IMR-90 (cell line): ENCODE results near the gene B4GALNT3. TPM values are rescaled to one million over a fixed set of nuclear protein-coding genes. Genes with fewer than 3 reads are reported as not detected.

ENCODE experiments used
- ATAC-seq: fragments of 200-7000 bp; cut with Tn5 transposase; 2 replicates; pipeline ENCODE4 v1.9.1; 2020; ENCODE audit warnings: low read depth, mild to moderate bottlenecking, moderate library complexity
- BruUV-seq: library from RNA; stranded (reverse); fragments of 400-500 nt; replicated peaks from 2 replicates; lab custom pipeline; 2021; lab: Mats Ljungman, UMichigan
- CTCF ChIA-PET: fragments of 300-600 bp; formaldehyde crosslinking; extraction: SDS; loops from one replicate; lab custom pipeline; 2021; ENCODE audit warnings: antibody characterized with exemption; lab: Yijun Ruan, JAX
- POLR2A ChIA-PET: fragments of 300-600 bp; sonication (Branson Sonifier 250); formaldehyde crosslinking; loops from one replicate; lab custom pipeline; 2022; ENCODE audit warnings: antibody characterized with exemption; ENCODE audit not compliant: unreplicated experiment; lab: Charles Lee
- DNase-seq: peaks from one replicate; pipeline ENCODE4 v3.0.0; 2013
- H2AFZ ChIP-seq: replicated peaks from 2 replicates; pipeline ENCODE3; 2013; ENCODE audit warnings: low read length, mild to moderate bottlenecking; ENCODE audit not compliant: poor library complexity
- H2AK5ac ChIP-seq: 2 replicates; pipeline ENCODE4 v1.6.1; 2013; ENCODE audit warnings: low read depth, low read length, inconsistent platforms
- H2AK9ac ChIP-seq: replicated peaks from 2 replicates; pipeline ENCODE3; 2013; ENCODE audit warnings: mild to moderate bottlenecking, low read depth, low read length, moderate library complexity; ENCODE audit not compliant: poor library complexity
- H2BK120ac ChIP-seq: 2 replicates; pipeline ENCODE4 v1.6.1; 2013; ENCODE audit warnings: low read depth, low read length, inconsistent platforms
- H2BK15ac ChIP-seq: 3 replicates; pipeline ENCODE4 v1.6.1; 2013; ENCODE audit warnings: low read depth, low read length, inconsistent platforms
- H2BK20ac ChIP-seq: 2 replicates; pipeline ENCODE4 v1.6.1; 2013; ENCODE audit warnings: low read depth, mild to moderate bottlenecking, inconsistent platforms, low read length, moderate library complexity
- H2BK5ac ChIP-seq: 2 replicates; pipeline ENCODE4 v1.6.1; 2013; ENCODE audit warnings: mild to moderate bottlenecking, low read depth, low read length, inconsistent platforms; ENCODE audit not compliant: poor library complexity, severe bottlenecking
- H3K14ac ChIP-seq: replicated peaks from 2 replicates; pipeline ENCODE4 v1.6.1; 2013; ENCODE audit warnings: low read depth, low read length, inconsistent platforms
- H3K18ac ChIP-seq: 2 replicates; pipeline ENCODE4 v1.6.1; 2013; ENCODE audit warnings: low read depth, low read length, control low read depth
- H3K23ac ChIP-seq: 2 replicates; pipeline ENCODE4 v1.6.1; 2013; ENCODE audit warnings: low read depth, low read length, inconsistent platforms
- H3K27ac ChIP-seq: 2 replicates; pipeline ENCODE4 v1.5.1; 2013; ENCODE audit warnings: mild to moderate bottlenecking, control low read depth, low read length; ENCODE audit not compliant: insufficient read depth
- H3K27me3 ChIP-seq: 2 replicates; pipeline ENCODE4 v1.6.1; 2013; ENCODE audit warnings: low read length; ENCODE audit not compliant: control insufficient read depth, insufficient read depth
- H3K36me3 ChIP-seq: 2 replicates; pipeline ENCODE4 v1.6.1; 2013; ENCODE audit warnings: low read length, mixed read lengths; ENCODE audit not compliant: control insufficient read depth, insufficient read depth
- H3K4ac ChIP-seq: 2 replicates; pipeline ENCODE4 v1.6.1; 2013; ENCODE audit warnings: low read depth, low read length, inconsistent platforms
- H3K4me1 ChIP-seq: 2 replicates; pipeline ENCODE4 v1.6.1; 2013; ENCODE audit warnings: low read length, mixed read lengths; ENCODE audit not compliant: control insufficient read depth, insufficient read depth
- H3K4me2 ChIP-seq: 2 replicates; pipeline ENCODE4 v1.6.1; 2013; ENCODE audit warnings: low read depth, mild to moderate bottlenecking, control low read depth, low read length, moderate library complexity
- H3K4me3 ChIP-seq: 2 replicates; pipeline ENCODE4 v1.5.1; 2013; ENCODE audit warnings: low read depth, mild to moderate bottlenecking, control low read depth, low read length, moderate library complexity; ENCODE audit not compliant: insufficient read depth
- H3K56ac ChIP-seq: 2 replicates; pipeline ENCODE4 v1.6.1; 2013; ENCODE audit warnings: low read length, inconsistent platforms; ENCODE audit not compliant: insufficient read depth; ENCODE audit errors: extremely low read depth
- H3K79me1 ChIP-seq, 2 experiments: 2 replicates each; pipeline ENCODE4 v1.6.1; 2013; ENCODE audit warnings: low read length in 2 of 2, inconsistent platforms in 1 of 2, low read depth in 1 of 2
- H3K9ac ChIP-seq: 2 replicates; pipeline ENCODE4 v1.6.1; 2013; ENCODE audit warnings: low read depth, low read length, control low read depth
- H3K9me1 ChIP-seq: 2 replicates; pipeline ENCODE4 v1.6.1; 2013; ENCODE audit warnings: low read length, inconsistent platforms; ENCODE audit not compliant: insufficient read depth
- H3K9me3 ChIP-seq: 2 replicates; pipeline ENCODE4 v1.6.1; 2013; ENCODE audit warnings: low read length; ENCODE audit not compliant: control insufficient read depth, insufficient read depth
- H4K20me1 ChIP-seq: 2 replicates; pipeline ENCODE4 v1.6.1; 2013; ENCODE audit warnings: low read length, inconsistent platforms; ENCODE audit not compliant: insufficient read depth
- H4K5ac ChIP-seq: 2 replicates; pipeline ENCODE4 v1.6.1; 2013; ENCODE audit warnings: mild to moderate bottlenecking, low read depth, low read length, control low read depth
- H4K8ac ChIP-seq, 2 experiments: 2 replicates each; pipeline ENCODE4 v1.6.1; 2013; ENCODE audit warnings: low read depth in 2 of 2, low read length in 2 of 2, control low read depth in 1 of 2, inconsistent platforms in 1 of 2
- H4K91ac ChIP-seq: 2 replicates; pipeline ENCODE4 v1.6.1; 2013; ENCODE audit warnings: low read depth, low read length, inconsistent platforms; ENCODE audit not compliant: insufficient read depth
- BHLHE40 ChIP-seq: fragments of 150-350 bp; IDR thresholded peaks from 2 replicates; pipeline ENCODE4 v1.6.1; 2016; ENCODE audit warnings: mild to moderate bottlenecking, low read depth, low read length
- CEBPB ChIP-seq: IDR thresholded peaks from 2 replicates; pipeline ENCODE4 v1.6.1; 2012; ENCODE audit warnings: low read depth, low read length, improper control_type of control experiment
- CTCF ChIP-seq: conservative IDR thresholded peaks from 2 replicates; pipeline ENCODE4 v1.5.1; 2012; ENCODE audit warnings: mild to moderate bottlenecking, low read depth, low read length, improper control_type of control experiment
- ELK1 ChIP-seq: fragments of 150-350 bp; IDR thresholded peaks from 2 replicates; pipeline ENCODE4 v1.6.1; 2016; ENCODE audit warnings: low read depth, mild to moderate bottlenecking, low read length, moderate library complexity, borderline replicate concordance
- FOS ChIP-seq: fragments of 150-350 bp; IDR thresholded peaks from 2 replicates; pipeline ENCODE4 v1.6.1; 2016; ENCODE audit warnings: low read depth, low read length
- MAFK ChIP-seq: IDR thresholded peaks from 2 replicates; pipeline ENCODE4 v1.6.1; 2012; ENCODE audit warnings: low read depth, low read length, improper control_type of control experiment
- MAZ ChIP-seq: IDR thresholded peaks from 2 replicates; pipeline ENCODE4 v1.6.1; 2012; ENCODE audit warnings: low read depth, mild to moderate bottlenecking, low read length, improper control_type of control experiment, moderate library complexity, borderline replicate concordance
- MXI1 ChIP-seq: IDR thresholded peaks from 2 replicates; pipeline ENCODE4 v1.6.1; 2012; ENCODE audit warnings: low read depth, mild to moderate bottlenecking, low read length, moderate library complexity, borderline replicate concordance
- NFE2L2 ChIP-seq: fragments of 150-350 bp; IDR thresholded peaks from 2 replicates; pipeline ENCODE4 v1.6.1; 2016; ENCODE audit warnings: low read depth, mild to moderate bottlenecking, low read length
- RAD21 ChIP-seq: IDR thresholded peaks from 2 replicates; pipeline ENCODE4 v1.6.1; 2012; ENCODE audit warnings: low read length, improper control_type of control experiment
- RFX5 ChIP-seq: IDR thresholded peaks from 2 replicates; pipeline ENCODE4 v1.8.0; 2012; ENCODE audit warnings: low read depth, mild to moderate bottlenecking, low read length, moderate library complexity
- SMC3 ChIP-seq: fragments of 150-350 bp; IDR thresholded peaks from 2 replicates; pipeline ENCODE4 v1.6.1; 2016; ENCODE audit warnings: low read depth, mild to moderate bottlenecking, antibody characterized with exemption, low read length, moderate library complexity
- USF2 ChIP-seq: fragments of 150-350 bp; IDR thresholded peaks from 2 replicates; pipeline ENCODE4 v1.6.1; 2017; ENCODE audit warnings: mild to moderate bottlenecking, antibody characterized with exemption, low read length, low read depth
- WGBS, 2 experiments: methylation state at CpG; one replicate each; pipeline versions ENCODE4 v1.1.5 to v1.1.7; 2013; ENCODE audit warnings: missing lambda C conversion rate in 2 of 2; ENCODE audit not compliant: insufficient read length in 1 of 2; ENCODE audit errors: extremely low coverage in 2 of 2; 5-methylcytosine and 5-hydroxymethylcytosine counted together
- dilution Hi-C: fragments of 300-500 bp; cut with HindIII; formaldehyde crosslinking; loops from one replicate; pipeline ENCODE4 v1.14.3; 2018; ENCODE audit warnings: low sequenced_read_pairs; ENCODE audit not compliant: unreplicated experiment
- in situ Hi-C: fragments of 300-500 bp; cut with MboI; formaldehyde crosslinking; loops from 3 replicates; pipeline ENCODE4 v1.14.3; 2019; ENCODE audit warnings: low sequenced_read_pairs, inconsistent platforms, mixed read lengths
- intact Hi-C: fragments of 100-400 bp; cut with micrococcal nuclease; formaldehyde crosslinking; loops from 2 replicates; pipeline ENCODE4 v1.10.0; 2022
- polyA plus RNA-seq, 3 experiments: library from polyadenylated mRNA; depleted of rRNA; stranded (reverse); fragments of >200 nt; gene quantifications; 2 replicates each; pipeline ENCODE4 v1.2.3, GENCODE V29; 2012; ENCODE audit warnings: low replicate concordance in 1 of 3
- total RNA-seq: library from RNA; depleted of rRNA; stranded (reverse); fragments of >200 nt; gene quantifications from 2 replicates; pipeline ENCODE4 v1.2.3, GENCODE V29; 2012

B4GALNT3 gene
- total and polyA plus RNA-seq, 2 of the 4 experiments (the other 2 are of a cell fraction), result not detected

- Histone ChIP-seq H2BK5ac (no peak overlapping the region), H3K56ac (no peak overlapping the region), H4K91ac (no peak overlapping the region), H3K14ac (no peak overlapping the region), H3K36me3 (no peaks in the 10 kb centered on the region), H3K9me1 (peaks cover 6% of the 10 kb centered on the region), H3K4me3 (no peak overlapping the region), H3K4ac (no peak overlapping the region), H3K4me2 (no peak overlapping the region), H3K27ac (no peak overlapping the region), H3K9me3 (no peaks in the 10 kb centered on the region), H2BK120ac (no peak overlapping the region), H2BK15ac (no peak overlapping the region), H3K18ac (no peak overlapping the region), H3K4me1 (peaks cover 4% of the 10 kb centered on the region), H2AK5ac (no peak overlapping the region), H4K5ac (no peak overlapping the region), H3K27me3 (peaks cover 15% of the 10 kb centered on the region), H2AK9ac (no peak overlapping the region), H4K8ac (no peak overlapping the region), H2BK20ac (no peak overlapping the region), H2AFZ (no peak overlapping the region), H3K79me1 (no peaks in the 10 kb centered on the region), H4K20me1 (no peaks in the 10 kb centered on the region), H3K23ac (no peak overlapping the region), H3K9ac (no peak overlapping the region)
- intact Hi-C loops (no loop called here), in situ Hi-C loops (no loop called here), dilution Hi-C loops (no loop called here)
- ATAC-seq (no peak), DNase-seq (no peak)
- WGBS, 2 experiments, result no CpG with 5 or more reads among the region's 7 CpGs
- CTCF ChIA-PET, result no interaction called here
- no peak for TF ChIP-seq FOS
- TF ChIP-seq USF2, result no peak
- no peak for TF ChIP-seq NFE2L2
- TF ChIP-seq MXI1, result no peak
- no peak for TF ChIP-seq BHLHE40
- no peak for TF ChIP-seq RAD21
- TF ChIP-seq SMC3, result no peak
- no peak for TF ChIP-seq MAZ
- no peak for TF ChIP-seq CTCF
- no peak for TF ChIP-seq MAFK
- no peak for TF ChIP-seq RFX5
- no peak for TF ChIP-seq CEBPB
- TF ChIP-seq ELK1, result no peak
- POLR2A ChIA-PET, result no interaction called here
- no TSS peak for BruUV-seq
Observed at GRCh38 chr12:612293-612692, 152.6 kb downstream of the B4GALNT3 start.
